ENCODE results near the gene FAM216A. TPM values are rescaled to one million over a fixed set of nuclear protein-coding genes. Genes with fewer than 3 reads are reported as not detected.

The FAM216A gene
- total and polyA plus RNA-seq, 12 donors, result 5.0 to 20.0 (median 9.6) TPM

DNA sequence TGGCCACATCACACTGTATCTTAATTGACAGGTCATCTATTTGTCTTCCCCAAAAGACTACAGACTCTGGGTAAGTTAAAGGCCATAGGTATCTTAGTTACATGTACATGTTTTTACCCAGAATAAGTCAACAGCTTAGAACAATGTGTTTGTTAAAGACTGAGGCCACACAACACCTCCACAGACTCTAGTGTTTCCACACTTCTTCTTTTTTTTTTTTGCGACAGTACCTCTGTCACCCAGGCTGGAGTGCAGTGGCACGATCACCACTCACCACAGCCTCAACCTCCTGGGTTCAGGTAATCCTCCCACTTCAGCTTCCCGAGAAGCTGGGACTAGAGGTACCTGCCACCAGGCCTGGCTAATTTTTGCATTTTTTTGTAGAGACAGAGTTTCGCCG, 1.9 kb upstream of the FAM216A start:
- intact Hi-C loops (cut with DNase I), result no loop called here
- WGBS, 4 donors, result 64 to 74% (median 71%) methylated on average over 5 of the region's 5 CpGs

DNA sequence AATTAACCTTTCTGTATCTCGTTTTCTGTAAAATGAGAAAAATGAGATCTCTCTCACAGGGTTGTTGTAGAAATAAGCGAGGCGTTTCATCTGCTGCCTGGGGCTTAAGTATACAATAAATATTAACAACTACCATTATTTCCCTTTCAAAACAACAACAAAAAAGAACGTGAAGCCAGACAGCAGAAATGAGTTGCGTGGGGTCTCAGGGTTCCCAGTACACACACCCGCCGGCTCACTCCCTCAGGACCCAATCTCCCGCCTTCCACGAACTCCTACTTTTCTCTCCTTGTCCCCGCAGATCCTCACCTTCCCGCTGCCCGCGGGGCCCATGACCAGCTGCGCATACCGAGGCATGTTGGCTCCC, 815 bp upstream of the FAM216A start:
- no peaks in the 10 kb centered on the region for H3K9me3 ChIP-seq (replicated peaks in 1 of 3)
- H3K27ac ChIP-seq, result peak overlapping the region in 3 of 5 donors; percentile 83 to 95 (median 94)
- intact Hi-C loops (cut with DNase I), result no loop called here
- TF ChIP-seq, protein P1, sequence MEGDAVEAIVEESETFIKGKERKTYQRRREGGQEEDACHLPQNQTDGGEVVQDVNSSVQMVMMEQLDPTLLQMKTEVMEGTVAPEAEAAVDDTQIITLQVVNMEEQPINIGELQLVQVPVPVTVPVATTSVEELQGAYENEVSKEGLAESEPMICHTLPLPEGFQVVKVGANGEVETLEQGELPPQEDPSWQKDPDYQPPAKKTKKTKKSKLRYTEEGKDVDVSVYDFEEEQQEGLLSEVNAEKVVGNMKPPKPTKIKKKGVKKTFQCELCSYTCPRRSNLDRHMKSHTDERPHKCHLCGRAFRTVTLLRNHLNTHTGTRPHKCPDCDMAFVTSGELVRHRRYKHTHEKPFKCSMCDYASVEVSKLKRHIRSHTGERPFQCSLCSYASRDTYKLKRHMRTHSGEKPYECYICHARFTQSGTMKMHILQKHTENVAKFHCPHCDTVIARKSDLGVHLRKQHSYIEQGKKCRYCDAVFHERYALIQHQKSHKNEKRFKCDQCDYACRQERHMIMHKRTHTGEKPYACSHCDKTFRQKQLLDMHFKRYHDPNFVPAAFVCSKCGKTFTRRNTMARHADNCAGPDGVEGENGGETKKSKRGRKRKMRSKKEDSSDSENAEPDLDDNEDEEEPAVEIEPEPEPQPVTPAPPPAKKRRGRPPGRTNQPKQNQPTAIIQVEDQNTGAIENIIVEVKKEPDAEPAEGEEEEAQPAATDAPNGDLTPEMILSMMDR (IDR thresholded peaks at IDR 0.05), result no peak
- peak in 1 of 2 donors; percentile 73 for TF ChIP-seq POLR2A (IDR thresholded peaks at IDR 0.05)
- H3K4me1 ChIP-seq (replicated peaks in 1 of 2), result peaks cover 8 to 13% of the 10 kb centered on the region in 2 donors
- no peaks in the 10 kb centered on the region for H3K27me3 ChIP-seq
- WGBS, 4 donors, result 0 to 1% (median 1%) methylated on average over 14 to 15 of the region's 15 CpGs
- H3K4me3 ChIP-seq, result peak overlapping the region; percentile 13 to 77 (median 47)
- H3K36me3 ChIP-seq (replicated peaks in 1 of 2), result peaks cover 0 to 15% of the 10 kb centered on the region in 2 donors
- no peak for DNase-seq

More for the DNA sequence above, 1.9 kb upstream of the FAM216A start:
- peaks cover 0 to 15% of the 10 kb centered on the region in 2 donors for H3K36me3 ChIP-seq (replicated peaks in 1 of 2)
- no peak overlapping the region for H3K27ac ChIP-seq
- no peaks in the 10 kb centered on the region for H3K9me3 ChIP-seq (replicated peaks in 1 of 3)
- no peaks in the 10 kb centered on the region for H3K27me3 ChIP-seq
- no peak overlapping the region for H3K4me3 ChIP-seq
- peak in 1 of 7 donors; percentile 49 for DNase-seq
- no peak for TF ChIP-seq POLR2A (IDR thresholded peaks at IDR 0.05)
- TF ChIP-seq, protein P1 (IDR thresholded peaks at IDR 0.05), result no peak
- peaks cover 8 to 13% of the 10 kb centered on the region in 2 donors for H3K4me1 ChIP-seq (replicated peaks in 1 of 2)

DNA sequence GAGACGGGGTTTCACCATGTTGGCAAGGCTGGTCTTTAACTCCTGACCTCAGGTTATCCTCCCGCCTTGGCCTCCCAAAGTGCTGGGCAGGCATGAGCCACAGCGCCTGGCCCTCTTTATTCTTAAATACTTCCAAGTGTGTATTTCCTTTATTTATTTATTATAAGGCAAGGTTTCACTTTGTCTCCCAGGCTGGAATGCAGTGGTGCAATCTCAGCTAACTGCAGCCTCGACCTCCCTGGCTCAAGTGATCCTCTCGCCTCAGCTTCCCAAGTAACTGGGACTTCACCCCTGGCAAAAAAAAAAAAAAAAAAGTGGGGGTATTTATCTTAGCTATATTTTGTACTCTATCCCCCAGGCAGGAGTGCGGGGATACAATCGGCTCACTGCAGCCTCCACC, 6.8 kb downstream of the FAM216A start:
- TF ChIP-seq POLR2A (IDR thresholded peaks at IDR 0.05), result no peak
- TF ChIP-seq, protein P1 (IDR thresholded peaks at IDR 0.05), result no peak
- DNase-seq, result no peak
- H3K27ac ChIP-seq, result no peak overlapping the region
- peaks cover 0 to under 1% of the 10 kb centered on the region in 2 donors for H3K36me3 ChIP-seq (replicated peaks in 1 of 2)
- H3K27me3 ChIP-seq, result no peaks in the 10 kb centered on the region
- intact Hi-C loops (cut with DNase I), result no loop called here
- no peaks in the 10 kb centered on the region for H3K9me3 ChIP-seq (replicated peaks in 1 of 3)
- 96 to 98% (median 97%) methylated on average over 7 of the region's 7 CpGs for WGBS, 4 donors
- H3K4me3 ChIP-seq, result no peak overlapping the region
- H3K4me1 ChIP-seq (replicated peaks in 1 of 2), result no peaks in the 10 kb centered on the region

DNA sequence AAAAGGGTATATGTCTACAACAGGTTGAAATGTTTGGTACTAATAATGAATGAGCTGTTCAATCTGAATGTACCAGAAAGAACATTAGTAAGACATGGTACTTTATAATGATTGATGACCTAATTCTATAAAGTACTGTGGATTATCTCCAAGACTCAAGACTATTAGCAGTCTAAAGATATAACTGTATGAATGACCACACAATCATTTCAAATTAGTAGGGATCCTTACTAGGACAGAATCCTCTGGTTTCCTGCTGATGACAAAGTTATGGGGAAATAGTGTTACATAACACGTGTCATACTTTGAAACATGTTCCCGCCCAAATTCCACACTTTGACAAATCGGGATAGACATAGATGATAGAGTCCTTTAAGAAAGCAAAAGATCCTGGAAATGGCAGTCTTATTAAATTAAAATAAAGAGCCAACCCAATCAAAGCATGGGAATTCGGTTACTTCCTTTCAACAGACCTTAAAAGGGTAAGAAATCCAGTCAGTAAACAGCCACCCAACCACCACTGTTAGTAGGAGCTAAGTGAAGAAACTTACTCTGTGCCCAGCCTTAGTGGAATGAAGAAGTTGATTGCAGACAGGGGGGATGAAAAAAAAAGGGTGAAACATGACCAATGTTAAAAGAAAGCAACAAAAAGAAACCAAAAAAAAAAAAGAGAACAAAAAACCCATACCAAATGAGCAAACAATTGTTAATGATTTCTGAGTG, 30.5 kb downstream of the FAM216A start:
- Histone ChIP-seq H3K27ac (peak overlapping the region in 1 of 5 donors; percentile 61), H3K27me3 (no peaks in the 10 kb centered on the region)
- TF ChIP-seq POLR2A (IDR thresholded peaks at IDR 0.05), result no peak
- TF ChIP-seq, protein P1 (IDR thresholded peaks at IDR 0.05), result no peak

More for the DNA sequence above, 30.5 kb downstream of the FAM216A start:
- intact Hi-C loops (cut with DNase I), result no loop called here
- 50 to 68% (median 58%) methylated on average over 4 of the region's 4 CpGs for WGBS, 4 donors
- peaks cover 0 to 27% of the 10 kb centered on the region in 2 donors for H3K36me3 ChIP-seq (replicated peaks in 1 of 2)
- H3K4me3 ChIP-seq, result no peak overlapping the region
- no peaks in the 10 kb centered on the region for H3K9me3 ChIP-seq (replicated peaks in 1 of 3)
- peaks cover 8 to 37% of the 10 kb centered on the region in 2 donors for H3K4me1 ChIP-seq (replicated peaks in 1 of 2)
- DNase-seq, result peak in 1 of 7 donors; percentile 12

All from adrenal gland (tissue), 12 donors.